Upper lobe of right lung (tissue), 1 donor: ENCODE data around the gene LBX2. TPM values are rescaled to one million over a fixed set of nuclear protein-coding genes. Genes with fewer than 3 reads are reported as not detected.
"Not testable (repeated sequence)": the region's sequence is repeated elsewhere in the genome, so short reads cannot be mapped to it uniquely, and the experiment has no call there.

Source experiments
- ATAC-seq: fragments of 200-7000 bp; cut with Tn5 transposase; one replicate; pipeline ENCODE4 v1.9.1; 2020; ENCODE audit warnings: mild to moderate bottlenecking, moderate library complexity
- DNase-seq: peaks from one replicate; pipeline ENCODE4 v3.0.0-alpha.2; 2020
- H3K27ac ChIP-seq: fragments of 200-600 bp; one replicate; pipeline ENCODE4 v1.8.0; 2022
- H3K27me3 ChIP-seq: fragments of 200-600 bp; one replicate; pipeline ENCODE4 v1.8.0; 2022; ENCODE audit warnings: mild to moderate bottlenecking
- H3K36me3 ChIP-seq: fragments of 200-600 bp; one replicate; pipeline ENCODE4 v1.8.0; 2022
- H3K4me1 ChIP-seq: fragments of 200-600 bp; one replicate; pipeline ENCODE4 v1.8.0; 2022
- H3K4me3 ChIP-seq: fragments of 200-600 bp; one replicate; pipeline ENCODE4 v1.8.0; 2022; ENCODE audit warnings: mild to moderate bottlenecking
- H3K9me3 ChIP-seq: fragments of 200-600 bp; one replicate; pipeline ENCODE4 v1.8.0; 2022
- CTCF ChIP-seq: fragments of 200-600 bp; IDR thresholded peaks from one replicate; pipeline ENCODE4 v1.8.0; 2022; ENCODE audit warnings: antibody characterized with exemption
- intact Hi-C: fragments of 100-400 bp; cut with DNase I; formaldehyde crosslinking; loops from one replicate; pipeline ENCODE4 v1.11.0; 2022
- total RNA-seq: library from RNA; stranded (reverse); fragmentation: NEBNext Ultra II Directional; extraction: Animal tissue kit (Norgen Biotek cat#: 25700); gene quantifications from one replicate; pipeline ENCODE4 v1.2.1, GENCODE V29; 2021
- donor health status: DM: no; HTN: yes; CAD: no; lungs with severe emphysema.

The LBX2 gene
- total RNA-seq, 1 donor from 2014 or later = 1.8 TPM

GRCh38 chr2:74486141-74486540 is 13.3 kb downstream of the LBX2 start:
- Histone ChIP-seq H3K36me3 (peaks cover 29% of the 10 kb centered on the region), H3K27ac (no peak overlapping the region), H3K4me3 (no peak overlapping the region), H3K9me3 (no peaks in the 10 kb centered on the region), H3K4me1 (peaks cover 19% of the 10 kb centered on the region), H3K27me3 (no peaks in the 10 kb centered on the region)
- ATAC-seq (no peak), DNase-seq (no peak)
- TF ChIP-seq CTCF = no peak
- intact Hi-C loops = no loop called here

DNA sequence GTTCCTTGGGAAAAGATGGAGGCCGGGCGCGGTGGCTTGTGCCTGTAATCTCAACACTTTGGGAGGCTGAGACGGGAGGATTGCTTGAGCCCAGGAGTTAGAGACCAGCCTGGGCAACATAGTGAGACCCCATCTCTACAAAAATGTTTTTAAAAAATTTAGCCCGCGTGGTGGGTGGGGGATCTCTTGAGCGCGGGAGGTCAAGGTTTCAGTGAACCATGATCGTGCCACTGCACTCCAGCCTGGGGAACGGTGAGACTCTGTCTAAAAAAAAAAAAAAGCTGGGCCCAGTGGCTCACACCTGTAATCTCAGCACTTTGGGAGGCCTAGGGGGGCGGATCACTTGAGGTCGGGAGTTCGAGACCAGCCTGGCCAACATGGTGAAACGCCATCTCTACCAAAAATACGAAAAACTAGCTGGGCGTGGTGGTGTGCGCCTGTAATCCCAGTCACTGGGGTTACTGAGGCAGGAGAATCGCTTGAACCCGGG is 15.7 kb downstream of the LBX2 start:
- H3K9me3 ChIP-seq, DNase-seq, ATAC-seq, H3K27me3 ChIP-seq, intact Hi-C loops: not testable (repeated sequence)
- Histone ChIP-seq H3K27ac (peak overlapping the region; percentile 91), H3K36me3 (peaks cover 29% of the 10 kb centered on the region), H3K4me3 (peak overlapping the region; percentile 95), H3K4me1 (peaks cover 24% of the 10 kb centered on the region)

GRCh38 chr2:74482801-74483674 is 16.4 kb downstream of the LBX2 start, which contains the start of the genes CCDC142 and TTC31:
CCDC142 (minus strand) TSS chr2:74482998; CDS start chr2:74482837, 161 bp downstream.
TTC31 (plus strand) TSS chr2:74483081; CDS start chr2:74483096, 15 bp downstream.
- intact Hi-C loops = no loop called here
- peak; percentile 84 for TF ChIP-seq CTCF
- no peaks in the 10 kb centered on the region for H3K27me3 ChIP-seq
- H3K4me3 ChIP-seq = peak within 1 kb of the TSS; percentile 95
- DNase-seq = peak; percentile 97
- peak; percentile 97 for ATAC-seq
- no peaks in the 10 kb centered on the region for H3K9me3 ChIP-seq
- peak within 1 kb of the TSS; percentile 91 for H3K27ac ChIP-seq
- H3K4me1 ChIP-seq = peaks cover 24% of the 10 kb centered on the region
- peaks cover 29% of the 10 kb centered on the region for H3K36me3 ChIP-seq

DNA sequence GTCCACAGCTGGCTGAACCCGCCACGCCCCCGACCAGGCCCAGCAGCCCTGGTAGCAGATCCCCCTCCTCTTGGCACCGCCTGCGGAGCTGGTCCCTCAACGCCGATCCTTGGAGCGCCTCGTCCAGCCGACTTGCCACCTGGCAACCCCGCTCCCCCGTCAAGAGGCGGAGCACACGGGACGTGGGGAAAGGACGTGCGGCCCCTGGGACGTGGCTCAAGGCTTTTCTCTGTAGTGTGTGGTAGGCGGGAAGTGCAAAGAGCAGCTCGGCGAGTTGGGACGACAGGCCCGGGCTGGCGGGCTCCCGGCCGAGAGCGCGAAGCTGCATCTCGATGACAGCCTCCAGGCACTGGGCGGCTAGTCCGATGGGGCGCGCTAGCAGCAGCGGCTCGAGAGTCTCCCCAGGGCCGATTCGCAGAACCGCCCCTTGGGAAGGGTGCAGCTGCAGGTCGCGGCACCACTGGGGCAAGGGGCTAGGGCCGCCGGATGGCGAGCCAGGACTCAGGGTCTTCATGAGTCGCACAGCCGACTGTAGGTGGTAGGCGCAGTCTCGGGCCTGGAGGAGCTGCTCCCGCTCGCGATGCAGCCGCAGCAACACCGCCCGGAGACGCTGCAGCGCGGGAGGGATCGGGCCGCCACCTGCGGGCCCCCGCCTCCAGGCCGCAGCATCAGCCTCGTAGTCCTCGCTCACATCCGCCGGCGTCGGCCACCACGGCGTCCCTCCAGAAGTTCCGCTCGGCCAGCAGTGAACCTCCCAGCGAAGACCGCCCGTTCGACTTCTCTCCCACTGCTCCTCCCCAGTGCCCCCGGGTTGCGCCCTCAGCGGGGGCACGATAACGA is 17.2 kb downstream of the LBX2 start:
- peak; percentile 72 for ATAC-seq
- no peak for DNase-seq
- H3K9me3 ChIP-seq = no peaks in the 10 kb centered on the region
- TF ChIP-seq CTCF = no peak
- H3K27ac ChIP-seq = peak overlapping the region; percentile 91
- no peaks in the 10 kb centered on the region for H3K27me3 ChIP-seq
- H3K4me1 ChIP-seq = peaks cover 29% of the 10 kb centered on the region
- peaks cover 29% of the 10 kb centered on the region for H3K36me3 ChIP-seq
- H3K4me3 ChIP-seq = peak overlapping the region; percentile 95
- intact Hi-C loops = no loop called here

DNA sequence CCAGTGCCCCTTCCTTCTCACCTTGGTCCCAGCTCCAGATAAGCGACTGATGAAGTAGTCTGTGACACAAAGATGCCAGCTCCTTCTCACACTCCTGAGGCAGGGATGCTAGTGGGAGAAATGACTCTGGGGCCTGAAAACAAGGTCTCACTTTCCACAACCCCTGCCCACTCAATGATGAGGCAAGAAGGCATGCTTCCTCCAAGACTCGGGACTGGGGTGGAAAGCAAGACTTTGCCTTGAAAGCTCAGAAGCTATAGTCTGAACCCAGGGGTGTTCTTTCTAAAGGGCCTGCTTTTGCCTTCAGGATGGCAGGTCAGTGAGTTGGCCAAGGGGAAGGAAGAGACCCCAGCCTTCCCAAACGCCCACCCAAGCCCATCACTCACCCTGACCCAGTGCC is 18.0 kb downstream of the LBX2 start:
- Histone ChIP-seq H3K9me3 (no peaks in the 10 kb centered on the region), H3K27ac (peak overlapping the region; percentile 91)
- no peak for DNase-seq

More for the DNA sequence above, 18.0 kb downstream of the LBX2 start:
- TF ChIP-seq CTCF = no peak
- H3K36me3 ChIP-seq = peaks cover 27% of the 10 kb centered on the region
- no peak for ATAC-seq
- intact Hi-C loops = no loop called here
- H3K27me3 ChIP-seq = no peaks in the 10 kb centered on the region
- peak overlapping the region; percentile 95 for H3K4me3 ChIP-seq
- H3K4me1 ChIP-seq = peaks cover 36% of the 10 kb centered on the region
